NCI-H345 (cell line): ENCODE data around the gene ME2.
"Not testable (repeated sequence)": the region's sequence is repeated elsewhere in the genome, so short reads cannot be mapped to it uniquely, and the experiment has no call there.

ENCODE experiments used
- DNase-seq: peaks from one replicate; lab custom pipeline; 2025; lab: John Stamatoyannopoulos, UW

ME2 gene

DNA sequence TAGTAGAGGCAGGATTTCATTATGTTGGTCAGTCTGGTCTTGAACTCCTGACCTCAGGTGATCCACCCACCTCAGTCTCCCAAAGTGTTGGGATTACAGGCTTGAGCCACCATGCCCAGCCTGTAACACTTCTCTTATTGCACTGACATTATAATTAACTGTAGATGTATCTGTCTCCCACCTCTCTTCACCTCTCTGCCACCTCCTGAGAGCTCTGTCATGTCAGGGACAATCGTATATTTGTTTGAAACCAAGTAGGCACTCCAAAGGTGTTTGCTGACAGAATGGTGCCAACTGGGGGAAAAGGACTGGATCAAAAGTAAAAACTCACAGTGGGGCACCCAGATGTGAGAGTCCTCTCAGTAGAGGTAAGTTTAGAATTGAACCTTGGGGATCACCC, 17.3 kb upstream of the ME2 start:
- DNase-seq, result no peak

DNA sequence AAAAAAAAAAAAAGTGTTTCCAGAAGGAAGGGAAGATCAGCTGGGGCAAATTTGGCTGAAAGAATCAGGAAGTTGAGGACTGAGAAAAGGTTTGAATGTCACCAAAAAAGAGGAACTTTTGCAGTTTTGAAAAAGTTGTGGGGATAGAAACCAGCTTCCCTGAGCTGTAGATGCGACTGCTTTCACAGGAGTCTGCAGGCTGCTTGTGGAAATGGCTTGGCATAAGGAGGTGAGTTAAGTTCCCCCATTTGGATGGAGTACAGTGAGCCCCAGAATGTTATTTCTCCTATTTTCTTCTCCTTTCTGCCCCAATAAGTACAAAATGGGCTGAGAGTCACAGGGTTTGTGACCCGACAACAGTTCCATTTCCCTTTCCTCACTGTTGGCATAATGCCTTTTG, 16.5 kb upstream of the ME2 start:
- no peak for DNase-seq

DNA sequence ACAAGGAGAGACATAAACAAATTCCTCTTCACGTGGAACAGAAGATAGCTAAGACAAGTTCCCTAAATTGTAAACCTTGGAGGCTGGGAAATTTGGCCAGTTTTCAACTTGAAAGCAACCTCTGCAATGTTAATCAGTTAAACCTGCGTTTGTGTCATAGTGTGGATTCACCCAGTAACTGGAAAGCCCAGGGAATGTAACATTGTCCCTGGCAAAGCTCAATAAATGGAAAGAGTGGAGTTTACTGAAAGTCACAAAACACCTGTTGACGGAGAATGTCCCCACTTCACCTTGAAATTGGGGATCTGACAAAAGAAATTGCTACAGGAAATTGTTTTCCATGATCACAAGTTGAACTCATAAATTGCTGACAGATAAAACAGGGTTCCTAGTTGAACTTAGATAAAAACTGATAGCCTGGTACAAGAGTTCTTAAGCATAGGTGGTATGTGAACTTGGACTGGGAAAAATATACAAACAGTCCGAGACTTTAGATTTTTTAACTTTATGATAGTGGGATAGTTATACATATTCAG, 15.0 kb upstream of the ME2 start:
- DNase-seq, result no peak

- no peak for DNase-seq
Measured at GRCh38 chr18:50866765-50867164, 12.2 kb upstream of the ME2 start.

DNA sequence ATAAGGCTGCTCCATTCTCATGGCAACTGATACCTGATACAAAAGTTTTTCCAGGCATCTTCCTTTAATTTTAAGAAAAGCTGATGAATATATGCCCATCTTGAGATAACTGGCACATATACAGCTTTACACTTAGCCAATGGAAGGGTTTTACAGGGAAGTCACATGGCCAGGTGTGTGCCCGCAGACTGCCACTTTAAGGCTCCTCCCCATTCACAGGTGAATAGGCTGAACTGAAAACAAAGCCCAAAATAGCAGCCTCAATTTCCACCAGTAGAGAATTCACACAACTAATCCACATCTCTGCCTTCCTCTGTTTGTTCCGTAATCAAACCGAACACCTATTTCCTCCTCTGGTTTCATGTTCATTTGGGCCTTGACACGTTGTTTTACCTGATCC, 9.8 kb upstream of the ME2 start:
- peak; percentile 29 for DNase-seq

GRCh38 chr18:50870138-50870845, 8.6 kb upstream of the ME2 start:
- no peak for DNase-seq

DNA sequence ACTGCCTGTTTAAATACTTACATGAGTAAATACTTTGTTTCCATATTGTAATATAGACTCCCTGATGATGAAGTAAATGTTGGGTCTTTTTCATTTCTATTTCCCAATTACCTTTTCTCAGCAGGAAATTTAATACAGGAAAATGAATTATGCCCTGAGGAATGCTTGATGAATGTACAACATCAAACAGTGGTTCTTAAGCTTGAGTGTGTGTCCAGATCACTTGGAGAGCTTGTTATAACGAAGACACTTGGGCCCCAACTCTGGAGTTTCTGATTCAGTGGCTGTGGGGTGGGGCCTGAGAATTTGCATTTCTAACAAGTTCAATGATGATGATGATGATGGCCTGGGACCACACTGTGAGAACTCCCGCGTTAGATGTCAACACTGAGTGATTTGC, 7.1 kb upstream of the ME2 start:
- DNase-seq, result no peak

DNA sequence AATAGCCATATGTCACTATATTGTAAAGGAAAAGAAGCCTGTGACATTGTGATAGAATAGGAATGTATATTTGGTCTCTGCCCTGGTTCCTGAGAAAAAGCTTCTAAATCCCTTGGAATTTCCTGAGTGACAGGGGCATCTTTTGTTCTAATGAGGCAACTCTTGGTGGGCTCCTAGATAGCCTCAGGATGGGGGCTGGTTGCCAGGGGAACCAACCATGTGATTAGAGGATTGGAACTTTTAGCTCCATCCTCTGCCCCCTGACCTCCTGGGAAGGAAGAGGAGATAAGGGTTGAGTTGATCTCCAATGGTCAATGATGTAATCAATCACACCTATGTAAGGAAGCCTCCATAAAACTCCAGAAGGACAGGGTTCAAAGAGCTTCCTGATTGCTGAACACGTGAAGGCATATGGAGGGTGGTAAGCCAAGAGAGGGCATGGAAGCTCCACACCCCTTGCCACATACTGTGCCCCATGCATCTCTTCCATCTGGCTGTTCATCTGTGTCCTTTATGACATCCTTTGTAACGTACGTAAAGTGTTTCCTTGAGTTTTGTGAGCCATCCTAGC, 2.9 kb upstream of the ME2 start:
- no peak for DNase-seq

GRCh38 chr18:50877545-50878265, 1.2 kb upstream of the ME2 start:
- DNase-seq, result no peak

DNA sequence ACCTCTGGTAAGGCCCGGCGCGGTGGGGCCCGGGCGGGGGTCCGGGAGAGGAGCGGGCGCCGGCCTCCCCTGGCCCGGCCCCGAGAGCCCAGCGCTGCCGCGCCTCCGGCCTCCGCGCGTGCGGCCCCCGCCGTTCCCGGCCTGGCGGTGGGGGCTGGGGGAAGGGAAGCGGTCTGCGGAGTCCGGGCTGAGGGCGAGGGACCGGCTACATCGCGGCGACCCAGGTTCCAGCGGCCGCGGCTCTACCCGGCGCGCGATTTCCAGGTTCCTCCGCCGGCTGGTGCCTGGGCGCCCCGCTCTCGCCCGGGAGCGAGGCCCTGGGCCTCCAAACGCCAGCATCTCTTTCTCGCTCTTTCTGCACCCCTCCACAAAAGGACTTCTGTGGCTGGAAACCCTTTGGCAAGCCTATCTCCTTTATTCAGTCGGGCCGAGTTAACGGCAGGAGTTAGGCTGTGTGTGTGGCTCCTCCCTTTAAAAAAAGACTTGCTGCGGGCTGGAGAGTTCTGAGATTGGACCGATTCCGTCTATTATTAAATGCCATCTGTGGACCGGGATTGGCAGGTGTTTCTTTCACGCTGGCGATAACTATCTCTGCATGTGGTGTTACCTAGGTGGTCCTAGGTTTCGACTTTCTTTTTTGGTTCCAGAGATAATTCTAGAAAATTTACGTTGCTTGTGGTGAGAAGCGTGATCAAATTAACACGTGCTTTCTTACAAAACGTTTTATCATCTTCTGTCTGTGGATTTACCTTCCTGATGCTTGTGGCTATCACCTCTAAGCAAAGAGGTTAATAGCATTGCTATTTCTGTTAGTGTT, 592 bp downstream of the ME2 start:
- peak; percentile 34 for DNase-seq

DNA sequence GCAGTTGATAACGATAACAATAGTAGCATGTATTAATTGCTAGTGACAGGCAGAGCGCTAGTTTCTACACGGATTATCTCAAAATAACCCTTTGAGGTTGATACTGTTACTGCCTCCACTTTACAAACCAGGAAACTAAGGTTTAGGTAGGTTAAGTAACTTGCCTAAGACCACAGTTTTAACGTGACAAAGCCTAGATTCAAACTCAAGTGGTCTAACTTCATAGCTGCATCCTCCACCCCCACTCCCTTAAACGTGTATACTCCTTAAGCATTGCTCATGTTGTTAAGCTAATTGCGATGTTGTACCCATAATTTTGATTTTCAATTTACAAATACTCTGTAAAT, 1.2 kb downstream of the ME2 start:
- no peak for DNase-seq

DNA sequence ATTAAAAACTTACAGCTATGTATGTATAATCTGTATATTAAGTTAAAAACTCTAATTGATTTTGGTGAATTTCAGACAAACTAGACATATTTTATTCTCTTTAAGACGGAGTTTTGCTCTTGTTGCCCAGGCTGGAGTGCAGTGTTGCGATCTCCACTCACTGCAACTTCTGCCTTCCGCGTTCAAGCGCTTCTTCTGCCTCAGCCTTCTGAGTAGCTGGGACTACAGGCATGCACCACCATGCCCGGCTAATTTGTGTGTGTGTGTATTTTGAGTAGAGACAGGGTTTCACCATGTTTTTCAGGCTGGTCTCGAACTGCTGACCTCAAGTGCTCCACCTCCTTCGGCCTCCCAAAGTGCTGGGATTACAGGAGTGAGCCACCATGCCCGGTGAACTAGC, 2.0 kb downstream of the ME2 start:
- not testable (repeated sequence) for DNase-seq

- no peak for DNase-seq
Measured at GRCh38 chr18:50886929-50887328, 8.0 kb downstream of the ME2 start.

GRCh38 chr18:50895350-50896045, 16.6 kb downstream of the ME2 start:
- DNase-seq, result no peak

GRCh38 chr18:50896093-50896492, 17.2 kb downstream of the ME2 start:
- DNase-seq, result no peak

- no peak for DNase-seq
Measured at GRCh38 chr18:50898919-50899318, 20.0 kb downstream of the ME2 start.

DNA sequence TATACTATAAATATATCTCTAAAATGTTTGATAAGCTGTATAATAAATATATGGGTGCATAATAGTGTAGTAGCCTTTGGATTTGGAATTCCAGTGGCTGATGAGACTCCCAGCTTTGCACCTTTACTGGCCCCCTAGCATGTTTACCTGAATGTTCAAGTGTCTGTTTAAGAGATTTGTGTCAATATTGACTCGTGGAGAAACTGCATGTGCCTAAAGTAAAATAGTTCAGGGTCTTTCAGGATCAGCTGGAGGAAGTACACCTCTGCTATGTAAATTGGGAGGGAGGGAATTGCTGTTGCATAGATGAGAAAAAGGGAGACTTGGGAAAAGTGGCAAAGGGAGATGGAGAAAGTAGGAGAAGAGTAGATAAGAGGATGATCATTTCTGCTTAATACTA, 23.9 kb downstream of the ME2 start:
- DNase-seq, result peak; percentile 15

GRCh38 chr18:50906843-50907242, 27.9 kb downstream of the ME2 start:
- DNase-seq, result no peak

DNA sequence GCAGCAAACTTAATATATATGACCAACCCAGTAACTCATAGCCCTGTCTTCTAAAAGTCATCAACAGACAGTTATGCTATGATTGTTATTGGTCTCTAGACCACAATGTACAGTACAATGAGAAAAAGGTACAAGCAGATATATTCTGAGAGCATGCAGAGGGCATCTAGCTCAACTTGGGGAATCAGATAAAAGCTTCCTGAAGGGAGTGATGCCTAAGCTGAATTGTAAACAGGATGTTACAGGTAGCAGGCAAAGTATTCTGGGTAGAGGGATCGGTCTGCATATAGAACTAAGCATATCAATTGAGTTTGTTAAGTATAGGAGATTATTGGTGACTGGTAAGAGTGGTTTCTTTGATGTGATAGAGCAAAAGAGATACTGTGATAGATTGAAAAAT, 30.3 kb downstream of the ME2 start:
- no peak for DNase-seq

DNA sequence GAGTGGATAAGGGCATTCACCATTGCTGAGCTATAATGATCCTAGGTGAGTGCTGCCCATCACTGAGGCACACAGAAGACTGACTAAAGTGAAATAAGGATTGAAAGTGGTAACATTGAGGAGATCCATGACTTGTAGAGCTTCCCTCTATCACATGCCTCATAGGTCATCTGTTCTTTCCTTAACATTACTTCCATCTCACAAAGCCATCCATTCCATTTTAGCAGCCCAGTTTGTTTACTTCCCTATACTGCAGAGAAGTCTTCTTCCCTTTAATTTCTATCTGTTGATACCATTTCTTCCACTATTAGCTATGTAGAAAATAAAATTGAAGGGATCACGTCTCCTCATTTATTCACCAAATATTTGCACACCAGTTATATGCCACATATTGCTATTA, 32.1 kb downstream of the ME2 start:
- DNase-seq, result no peak

GRCh38 chr18:50917021-50917420, 38.1 kb downstream of the ME2 start:
- no peak for DNase-seq

DNA sequence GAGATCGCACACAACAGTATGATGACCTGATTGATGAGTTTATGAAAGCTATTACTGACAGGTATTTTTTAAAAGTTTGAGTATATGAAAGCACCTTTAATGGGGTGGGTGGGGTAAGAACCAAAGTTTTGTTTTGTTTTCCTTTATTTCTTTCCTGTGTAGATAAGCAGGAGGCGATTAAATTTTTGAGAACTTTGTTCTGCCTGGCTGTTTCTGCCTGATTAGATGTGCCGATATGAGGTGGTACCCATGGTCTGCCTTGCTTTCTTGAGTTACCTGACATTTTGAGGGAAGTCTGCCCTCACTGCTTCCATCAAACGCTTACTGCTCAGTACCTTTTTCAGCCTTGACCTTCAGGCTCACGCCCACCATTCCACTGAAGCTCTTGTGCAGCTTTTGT, 39.2 kb downstream of the ME2 start:
- no peak for DNase-seq
